Spleen (tissue), 11 donors: ENCODE results near the gene TAS1R3. TPM values are rescaled to one million over a fixed set of nuclear protein-coding genes. Genes with fewer than 3 reads are reported as not detected.
A peak's percentile ranks its signal among the peaks of the same experiment; 100 is the strongest.

Experiments used
- DNase-seq: peaks from one replicate; pipeline ENCODE4 v3.0.0-alpha.2; 2020
- H3K27ac ChIP-seq, 8 donors: fragments of 200-600 bp; sonication (generic) in 7 of 8; 1 replicate in 4 of 8; 2 replicates in 4 of 8; pipeline versions ENCODE4 v1.5.0 to v1.8.0; 2016 to 2021; ENCODE audit warnings: inconsistent platforms in 4 of 8, mild to moderate bottlenecking in 4 of 8, moderate library complexity in 1 of 8
- H3K27me3 ChIP-seq, 7 donors: fragments of 200-600 bp; sonication (generic) in 6 of 7; replicated peaks in 1 of 7; 1 replicate in 4 of 7; 2 replicates in 3 of 7; pipeline versions ENCODE4 v1.5.0 to v1.8.0; 2016 to 2021; ENCODE audit warnings: inconsistent platforms in 3 of 7, mild to moderate bottlenecking in 1 of 7
- H3K36me3 ChIP-seq, 6 donors: fragments of 200-600 bp; sonication (generic) in 5 of 6; 1 replicate in 4 of 6; 2 replicates in 2 of 6; pipeline versions ENCODE4 v1.5.0 to v1.8.0; 2016 to 2021; ENCODE audit warnings: inconsistent platforms in 2 of 6
- H3K4me1 ChIP-seq, 6 donors: fragments of 200-600 bp; sonication (generic) in 5 of 6; 1 replicate in 3 of 6; 2 replicates in 3 of 6; pipeline versions ENCODE4 v1.5.0 to v1.8.0; 2016 to 2021; ENCODE audit warnings: inconsistent platforms in 3 of 6
- H3K4me3 ChIP-seq, 8 donors: fragments of 200-600 bp; sonication (generic) in 7 of 8; 1 replicate in 4 of 8; 2 replicates in 4 of 8; pipeline versions ENCODE4 v1.5.0 to v1.8.0; 2016 to 2021; ENCODE audit warnings: inconsistent platforms in 4 of 8, mild to moderate bottlenecking in 4 of 8, moderate library complexity in 2 of 8
- H3K9me3 ChIP-seq, 8 donors: fragments of 200-600 bp; sonication (generic) in 7 of 8; 1 replicate in 4 of 8; 2 replicates in 4 of 8; pipeline versions ENCODE4 v1.5.0 to v1.8.0; 2016 to 2021; ENCODE audit warnings: inconsistent platforms in 4 of 8
- POLR2A ChIP-seq, 3 donors: fragments of 450-650 bp; IDR thresholded peaks; one replicate each; pipeline ENCODE4 v1.5.1; 2017; ENCODE audit warnings: antibody characterized with exemption in 3 of 3, mild to moderate bottlenecking in 1 of 3
- POLR2AphosphoS5 ChIP-seq, 3 donors: sonication (generic); formaldehyde crosslinking; IDR thresholded peaks; one replicate each; pipeline ENCODE4 v1.5.1; 2017; ENCODE audit warnings: antibody characterized with exemption in 3 of 3
- WGBS, 5 donors: extraction: QIAGEN DNeasy Blood & Tissue Kit in 3 of 5; methylation state at CpG; one replicate each; pipeline versions ENCODE4 v1.1.5 to v1.1.7; 2013 to 2018; 5-methylcytosine and 5-hydroxymethylcytosine counted together
- intact Hi-C: fragments of 100-400 bp; cut with DNase I; formaldehyde crosslinking; loops from one replicate; pipeline ENCODE4 v1.15.0; 2023; ENCODE audit warnings: low total_unique reads
- polyA plus RNA-seq, 3 donors: library from polyadenylated mRNA; stranded (reverse); fragments of 200-250 nt; gene quantifications; one replicate each; pipeline ENCODE4 v1.2.1, GENCODE V29; 2013
- total RNA-seq, 7 donors: library from RNA; depleted of rRNA in 3 of 7; stranded (reverse); fragments of >200 nt in 3 of 7; fragmentation: NEBNext Ultra II Directional in 4 of 7; extraction: Animal tissue kit (Norgen Biotek cat#: 25700) in 4 of 7; gene quantifications; one replicate each; pipeline versions ENCODE4 v1.1.0 to v1.2.1, GENCODE V29; 2016 to 2021
- TF ChIP-seq, protein P1 (sequence below), 11 experiments: fragments of 200-600 bp in 7 of 11; fragments of 450-650 bp in 4 of 11; sonication (generic) in 4 of 11; IDR thresholded peaks in 8 of 11; conservative IDR thresholded peaks in 3 of 11; 1 replicate in 7 of 11; 2 replicates in 4 of 11; pipeline versions ENCODE4 v1.4.0 to v1.8.0; 2016 to 2021; ENCODE audit warnings: antibody characterized with exemption in 11 of 11, inconsistent platforms in 4 of 11, mild to moderate bottlenecking in 1 of 11
- donor health status: healthy with polysubstance abuse.
- donor health status: DM: no; HTN: no; CAD: no; lungs with moderate emphysema.
- donor health status: DM: no; HTN: no; CAD: no.
- donor health status: Bipolar disorder and iron deficiency.
- donor health status: healthy.
- donor health status: DM: no; HTN: no; CAD: no.
- donor health status: DM: yes; HTN: yes; CAD: no.

Gene TAS1R3
- total and polyA plus RNA-seq, 10 donors: 0.23 to 5.9 (median 2.2) TPM

DNA sequence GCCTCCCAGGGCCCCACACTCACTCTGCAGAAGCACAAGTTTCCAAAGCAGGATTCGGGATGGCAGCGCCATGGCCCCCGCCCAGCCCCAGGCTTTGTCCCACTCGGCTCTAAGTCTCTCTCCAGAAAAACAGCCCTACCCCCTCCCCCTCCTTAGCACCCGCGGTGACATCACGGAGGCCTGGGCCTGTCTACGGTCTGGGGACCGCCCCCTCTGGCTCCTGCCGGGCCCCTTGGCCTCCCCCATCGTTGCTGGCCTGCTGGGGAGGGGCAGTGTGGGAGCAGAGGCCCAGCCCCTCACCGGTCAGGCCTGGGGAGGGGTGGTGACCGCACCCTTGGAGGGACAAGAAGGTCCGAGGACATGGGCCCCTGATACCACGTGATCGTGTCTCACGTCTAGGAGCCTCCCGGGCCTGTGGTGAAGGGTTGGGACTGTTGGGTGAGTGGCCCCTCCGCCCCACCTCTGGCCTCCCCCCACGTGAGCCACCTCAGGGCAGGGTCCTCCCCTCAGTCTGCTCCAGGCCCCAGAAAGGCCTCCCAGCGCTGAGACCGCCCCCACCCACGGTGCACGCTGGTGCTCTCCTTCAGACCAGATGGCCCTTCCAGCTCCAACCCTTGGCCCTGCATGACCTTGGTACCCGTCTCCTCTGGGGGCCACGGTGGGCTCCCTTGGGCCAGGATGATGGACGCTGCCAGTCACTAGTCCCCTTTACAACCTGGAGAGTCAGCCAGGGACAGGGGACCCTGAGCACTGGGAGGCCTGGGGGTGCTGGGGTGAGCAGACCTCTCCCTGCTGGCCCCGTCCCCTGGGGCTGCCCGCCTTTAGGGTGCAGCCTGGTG lies 27.6 kb downstream of the TAS1R3 start, which contains the start of gene MXRA8:
MXRA8 (minus strand) TSS at position 123 of the 839 bp plus-strand sequence; CDS start at position 72, 51 bp downstream.
- 18 to 46% (median 31%) methylated on average over 26 to 29 of the region's 29 CpGs for WGBS, 5 donors
- peaks cover 0 to 16% (median 0%) of the 10 kb centered on the region in 6 donors for H3K36me3 ChIP-seq
- H3K4me1 ChIP-seq: peaks cover 0 to 78% (median 35%) of the 10 kb centered on the region in 6 donors
- H3K27me3 ChIP-seq: peaks cover 0 to 85% (median 55%) of the 10 kb centered on the region in 7 donors
- DNase-seq: no peak
- intact Hi-C loops: no loop called here
- H3K27ac ChIP-seq: peak within 1 kb of the TSS; percentile 13 to 83 (median 71)
- no peaks in the 10 kb centered on the region for H3K9me3 ChIP-seq
- peak within 1 kb of the TSS; percentile 15 to 64 (median 36) for H3K4me3 ChIP-seq
- peak in 2 of 3 donors; percentile 65 to 70 for TF ChIP-seq POLR2AphosphoS5 (IDR thresholded peaks at IDR 0.05)
- TF ChIP-seq, protein P1, sequence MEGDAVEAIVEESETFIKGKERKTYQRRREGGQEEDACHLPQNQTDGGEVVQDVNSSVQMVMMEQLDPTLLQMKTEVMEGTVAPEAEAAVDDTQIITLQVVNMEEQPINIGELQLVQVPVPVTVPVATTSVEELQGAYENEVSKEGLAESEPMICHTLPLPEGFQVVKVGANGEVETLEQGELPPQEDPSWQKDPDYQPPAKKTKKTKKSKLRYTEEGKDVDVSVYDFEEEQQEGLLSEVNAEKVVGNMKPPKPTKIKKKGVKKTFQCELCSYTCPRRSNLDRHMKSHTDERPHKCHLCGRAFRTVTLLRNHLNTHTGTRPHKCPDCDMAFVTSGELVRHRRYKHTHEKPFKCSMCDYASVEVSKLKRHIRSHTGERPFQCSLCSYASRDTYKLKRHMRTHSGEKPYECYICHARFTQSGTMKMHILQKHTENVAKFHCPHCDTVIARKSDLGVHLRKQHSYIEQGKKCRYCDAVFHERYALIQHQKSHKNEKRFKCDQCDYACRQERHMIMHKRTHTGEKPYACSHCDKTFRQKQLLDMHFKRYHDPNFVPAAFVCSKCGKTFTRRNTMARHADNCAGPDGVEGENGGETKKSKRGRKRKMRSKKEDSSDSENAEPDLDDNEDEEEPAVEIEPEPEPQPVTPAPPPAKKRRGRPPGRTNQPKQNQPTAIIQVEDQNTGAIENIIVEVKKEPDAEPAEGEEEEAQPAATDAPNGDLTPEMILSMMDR (IDR thresholded peaks at IDR 0.05 in 8 of 11, conservative IDR thresholded peaks at IDR 0.05 in 3 of 11): no peak
- TF ChIP-seq POLR2A (IDR thresholded peaks at IDR 0.05): no peak

DNA sequence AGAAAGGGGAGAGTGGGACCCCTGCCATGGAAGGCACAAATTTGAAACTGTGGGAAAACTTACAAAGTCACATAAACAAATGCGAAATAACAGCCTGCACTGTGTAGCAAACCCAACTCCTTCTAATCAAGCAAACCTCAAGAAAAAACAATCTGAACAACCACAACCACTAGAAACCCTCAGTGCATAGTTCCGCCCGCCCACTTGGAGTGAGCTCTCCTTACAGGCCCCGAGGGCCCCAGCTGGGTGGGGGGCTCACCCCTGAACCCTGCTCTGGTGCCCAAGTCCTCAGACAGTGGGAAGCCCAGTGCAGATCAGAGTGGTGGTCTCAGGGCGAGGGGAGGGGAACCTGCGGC lies 28.2 kb downstream of the TAS1R3 start:
- DNase-seq: peak; percentile 62
- Histone ChIP-seq H3K27ac (peak overlapping the region in 5 of 8 donors; percentile 7 to 83 (median 80)), H3K9me3 (no peaks in the 10 kb centered on the region), H3K4me3 (no peak overlapping the region), H3K36me3 (peaks cover 0 to 9% (median 0%) of the 10 kb centered on the region in 6 donors), H3K27me3 (peaks cover 0 to 79% (median 48%) of the 10 kb centered on the region in 7 donors), H3K4me1 (peaks cover 0 to 72% (median 28%) of the 10 kb centered on the region in 6 donors)
- TF ChIP-seq POLR2AphosphoS5 (IDR thresholded peaks at IDR 0.05): no peak
- TF ChIP-seq POLR2A (IDR thresholded peaks at IDR 0.05): no peak
- TF ChIP-seq, protein P1 (IDR thresholded peaks at IDR 0.05 in 8 of 11, conservative IDR thresholded peaks at IDR 0.05 in 3 of 11): no peak
- intact Hi-C loops: no loop called here
- 53 to 72% (median 64%) methylated on average over 6 of the region's 6 CpGs for WGBS, 5 donors

DNA sequence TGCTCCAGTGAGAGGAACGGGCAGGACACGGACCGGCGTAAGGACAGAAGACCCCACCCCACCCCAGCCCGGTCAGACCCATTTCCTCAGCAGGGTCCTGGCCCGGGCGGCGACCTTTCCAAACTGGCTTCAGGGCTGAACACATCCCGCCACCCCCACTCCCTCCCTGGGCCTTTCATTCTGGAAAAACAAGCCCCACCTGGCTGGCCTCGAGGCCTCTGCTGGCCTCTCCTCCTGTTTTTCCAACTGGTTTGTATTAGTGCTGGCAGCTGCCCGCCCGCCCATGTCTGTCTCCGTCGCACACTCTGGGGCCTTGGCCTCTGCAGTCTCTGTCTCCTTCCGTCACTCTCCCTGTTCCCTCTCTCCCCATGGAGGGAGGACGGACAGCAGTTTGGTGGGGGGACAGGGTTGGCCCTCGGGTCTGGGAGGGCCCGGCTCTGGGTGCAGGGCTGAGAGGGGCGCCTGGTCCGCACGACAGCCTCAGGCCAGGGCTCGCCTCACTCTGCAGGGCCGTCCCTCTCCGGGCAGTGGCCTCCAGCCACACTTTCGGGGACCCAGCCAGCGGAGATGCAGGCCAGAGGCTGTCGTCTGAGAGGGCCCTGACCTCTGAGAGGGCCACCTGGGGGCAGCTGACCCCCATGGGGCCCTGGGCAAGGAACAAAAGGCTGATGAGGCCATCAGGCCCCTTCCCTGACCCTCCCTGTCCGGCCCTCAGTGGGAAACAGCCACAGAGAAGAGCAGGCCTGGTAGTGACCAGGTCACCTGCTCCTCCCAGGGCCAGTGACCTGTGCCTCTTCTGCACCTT lies 28.8 kb downstream of the TAS1R3 start:
- H3K4me1 ChIP-seq: peaks cover 0 to 66% (median 23%) of the 10 kb centered on the region in 6 donors
- peak; percentile 68 for DNase-seq
- H3K27ac ChIP-seq: peak overlapping the region in 6 of 8 donors; percentile 7 to 83 (median 76)

More for the DNA sequence above, 28.8 kb downstream of the TAS1R3 start:
- Histone ChIP-seq H3K4me3 (no peak overlapping the region), H3K36me3 (peaks cover 0 to 4% (median 0%) of the 10 kb centered on the region in 6 donors), H3K9me3 (no peaks in the 10 kb centered on the region), H3K27me3 (peaks cover 0 to 73% (median 43%) of the 10 kb centered on the region in 7 donors)
- 65 to 74% (median 68%) methylated on average over 25 to 28 of the region's 28 CpGs for WGBS, 5 donors
- TF ChIP-seq POLR2A (IDR thresholded peaks at IDR 0.05) (no peak), POLR2AphosphoS5 (IDR thresholded peaks at IDR 0.05) (no peak)
- TF ChIP-seq, protein P1 (IDR thresholded peaks at IDR 0.05 in 8 of 11, conservative IDR thresholded peaks at IDR 0.05 in 3 of 11): no peak
- intact Hi-C loops: no loop called here
